ENCODE measurements around the gene ZNF600. TPM values are rescaled to one million over a fixed set of nuclear protein-coding genes. Genes with fewer than 3 reads are reported as not detected.
"Not testable (repeated sequence)": the region's sequence is repeated elsewhere in the genome, so short reads cannot be mapped to it uniquely, and the experiment has no call there.

Gene ZNF600
- total RNA-seq, 1 donor from 2014 or later: 2.3 TPM

DNA sequence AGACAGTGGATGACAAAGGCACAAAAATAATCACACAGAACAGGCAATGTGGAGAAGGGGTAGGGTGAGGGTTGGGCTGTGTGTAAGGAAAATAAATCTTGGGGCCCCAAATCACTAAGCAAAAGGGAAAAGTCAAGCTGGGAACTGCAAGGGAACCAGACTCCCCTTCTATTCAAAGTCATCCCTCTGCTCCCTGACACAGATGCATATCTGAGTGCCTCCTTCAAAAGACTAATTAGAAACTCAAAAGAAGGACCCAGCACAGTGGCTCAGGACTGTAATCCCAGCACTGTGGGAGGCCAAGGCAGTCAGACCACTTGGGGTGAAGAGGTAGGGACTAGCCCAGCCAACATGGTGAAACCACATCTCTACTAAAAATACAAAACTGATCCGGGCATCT lies 70.1 kb downstream of the ZNF600 start:
- Mint-ChIP-seq H3K27ac (ENCODE audit: unreplicated experiment) (peak overlapping the region; percentile 90), H3K27me3 (ENCODE audit: low read depth) (no peaks in the 10 kb centered on the region), H3K36me3 (ENCODE audit: low read depth) (peaks cover 51% of the 10 kb centered on the region), H3K9me3 (no peaks in the 10 kb centered on the region), H3K4me1 (peaks cover 17% of the 10 kb centered on the region), H3K4me3 (no peak overlapping the region)
- TF ChIP-seq, protein P1, sequence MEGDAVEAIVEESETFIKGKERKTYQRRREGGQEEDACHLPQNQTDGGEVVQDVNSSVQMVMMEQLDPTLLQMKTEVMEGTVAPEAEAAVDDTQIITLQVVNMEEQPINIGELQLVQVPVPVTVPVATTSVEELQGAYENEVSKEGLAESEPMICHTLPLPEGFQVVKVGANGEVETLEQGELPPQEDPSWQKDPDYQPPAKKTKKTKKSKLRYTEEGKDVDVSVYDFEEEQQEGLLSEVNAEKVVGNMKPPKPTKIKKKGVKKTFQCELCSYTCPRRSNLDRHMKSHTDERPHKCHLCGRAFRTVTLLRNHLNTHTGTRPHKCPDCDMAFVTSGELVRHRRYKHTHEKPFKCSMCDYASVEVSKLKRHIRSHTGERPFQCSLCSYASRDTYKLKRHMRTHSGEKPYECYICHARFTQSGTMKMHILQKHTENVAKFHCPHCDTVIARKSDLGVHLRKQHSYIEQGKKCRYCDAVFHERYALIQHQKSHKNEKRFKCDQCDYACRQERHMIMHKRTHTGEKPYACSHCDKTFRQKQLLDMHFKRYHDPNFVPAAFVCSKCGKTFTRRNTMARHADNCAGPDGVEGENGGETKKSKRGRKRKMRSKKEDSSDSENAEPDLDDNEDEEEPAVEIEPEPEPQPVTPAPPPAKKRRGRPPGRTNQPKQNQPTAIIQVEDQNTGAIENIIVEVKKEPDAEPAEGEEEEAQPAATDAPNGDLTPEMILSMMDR (conservative IDR thresholded peaks at IDR 0.05): no peak
- DNase-seq (ENCODE audit: low read depth, low spot score): no peak

DNA sequence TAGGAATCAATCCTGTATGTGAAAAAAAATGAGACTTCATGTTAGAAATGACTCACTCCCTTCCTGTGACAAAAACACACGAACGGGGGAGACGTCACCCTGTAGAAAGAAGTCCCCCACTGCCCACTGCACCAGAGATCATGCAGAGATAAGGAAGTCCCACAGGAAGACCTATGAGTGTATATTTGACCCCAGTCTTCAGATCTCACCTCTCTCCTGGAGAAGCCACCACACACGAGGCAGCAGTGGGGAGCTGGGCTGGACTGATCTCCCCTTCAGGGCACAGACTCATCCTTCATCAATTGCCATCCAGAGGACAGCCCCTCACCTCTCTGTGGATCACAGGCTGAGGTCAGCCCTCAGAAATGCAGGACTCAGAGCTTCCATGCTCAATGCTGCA lies 70.7 kb downstream of the ZNF600 start:
- H3K9me3 Mint-ChIP-seq; H3K27me3 Mint-ChIP-seq (ENCODE audit: low read depth); DNase-seq (ENCODE audit: low read depth, low spot score); H3K4me3 Mint-ChIP-seq: not testable (repeated sequence)
- peak overlapping the region; percentile 90 for H3K27ac Mint-ChIP-seq (ENCODE audit: unreplicated experiment)
- peaks cover 52% of the 10 kb centered on the region for H3K36me3 Mint-ChIP-seq (ENCODE audit: low read depth)
- H3K4me1 Mint-ChIP-seq: peaks cover 17% of the 10 kb centered on the region

DNA sequence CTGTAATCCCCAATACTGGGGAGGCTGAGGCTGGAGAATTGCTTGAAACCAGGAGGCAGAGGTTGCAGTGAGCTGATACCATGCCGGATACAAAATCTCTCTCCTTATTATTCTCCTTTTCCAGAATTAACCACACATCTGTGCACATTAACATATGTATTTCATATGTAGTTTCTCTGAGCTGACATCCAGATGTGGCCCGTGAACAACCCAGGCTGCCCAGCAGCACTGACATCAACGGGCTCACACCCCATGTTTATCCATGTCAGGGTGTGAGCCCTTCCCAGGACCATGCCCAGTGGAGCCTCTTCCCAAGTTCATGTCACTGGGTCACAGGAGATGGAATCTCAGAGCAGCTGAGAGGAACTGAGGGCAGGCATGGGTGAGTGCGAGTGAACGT lies 71.3 kb downstream of the ZNF600 start:
- H3K4me1 Mint-ChIP-seq: peaks cover 17% of the 10 kb centered on the region
- H3K9me3 Mint-ChIP-seq; H3K4me3 Mint-ChIP-seq; H3K27ac Mint-ChIP-seq (ENCODE audit: unreplicated experiment); H3K27me3 Mint-ChIP-seq (ENCODE audit: low read depth); DNase-seq (ENCODE audit: low read depth, low spot score): not testable (repeated sequence)
- peaks cover 56% of the 10 kb centered on the region for H3K36me3 Mint-ChIP-seq (ENCODE audit: low read depth)

Other genes with a start within 250 kb of the ZNF600 start
- 17.3 and 18.7 TPM in 2 replicates for gene ZNF701, start 216.5 kb downstream of the ZNF600 start, total RNA-seq
- 45.6 and 46.3 TPM in 2 replicates for gene ZNF83, start 148.4 kb downstream of the ZNF600 start, total RNA-seq
- gene ZNF611, start 51.7 kb downstream of the ZNF600 start, total RNA-seq: 20.6 and 25.7 TPM in 2 replicates
- gene ZNF28, start 34.8 kb upstream of the ZNF600 start, total RNA-seq: 15.8 and 19.4 TPM in 2 replicates
- gene ZNF468, start 70.8 kb upstream of the ZNF600 start, total RNA-seq: 20.9 and 27.9 TPM in 2 replicates
- 26.9 and 38.1 TPM in 2 replicates for gene ZNF320, start 110.8 kb upstream of the ZNF600 start, total RNA-seq
- 8.0 and 8.2 TPM in 2 replicates for gene ZNF888, start 136.6 kb upstream of the ZNF600 start, total RNA-seq
- gene ZNF816, start 176.1 kb upstream of the ZNF600 start, total RNA-seq: 12.0 and 13.8 TPM in 2 replicates
- gene ERVV-1, start 227.1 kb upstream of the ZNF600 start, total RNA-seq: not detected in 2 replicates